ENCODE data around the gene SPDYE2B.
"Not testable (repeated sequence)": the region's sequence is repeated elsewhere in the genome, so short reads cannot be mapped to it uniquely, and the experiment has no call there.

- TF ChIP-seq CTCF (optimal IDR thresholded peaks at IDR 0.05 in 1 of 3, IDR thresholded peaks at IDR 0.05 in 1 of 3, conservative IDR thresholded peaks at IDR 0.05 in 1 of 3; ENCODE audit: extremely low read depth in 1 of 3, insufficient read depth in 2 of 3, low read length in 3 of 3); EZH2 (IDR thresholded peaks at IDR 0.05; ENCODE audit: low read length): not testable (repeated sequence)
These were observed 47.8 kb downstream of the SPDYE2B start for GRCh38 chr7:102697642-102698512.

Measured in keratinocyte (primary cell).